Erythroblast (primary cell): Measurements from ENCODE around the gene JMJD6.
A peak's percentile ranks its signal among the peaks of the same experiment; 100 is the strongest.
"Not testable (repeated sequence)": the region's sequence is repeated elsewhere in the genome, so short reads cannot be mapped to it uniquely, and the experiment has no call there.

ENCODE experiments used
- DNase-seq, 2 experiments: peaks; one replicate each; lab custom pipeline; 2025; lab: John Stamatoyannopoulos, UW
- GATA1 ChIP-seq: IDR thresholded peaks from 2 replicates; pipeline ENCODE4 v1.6.1; 2011; ENCODE audit warnings: low read depth, mild to moderate bottlenecking, control low read depth, low read length, moderate library complexity
- POLR2A ChIP-seq: IDR thresholded peaks from 2 replicates; pipeline ENCODE4 v1.6.1; 2011; ENCODE audit warnings: mild to moderate bottlenecking, low read length

JMJD6 gene

DNA sequence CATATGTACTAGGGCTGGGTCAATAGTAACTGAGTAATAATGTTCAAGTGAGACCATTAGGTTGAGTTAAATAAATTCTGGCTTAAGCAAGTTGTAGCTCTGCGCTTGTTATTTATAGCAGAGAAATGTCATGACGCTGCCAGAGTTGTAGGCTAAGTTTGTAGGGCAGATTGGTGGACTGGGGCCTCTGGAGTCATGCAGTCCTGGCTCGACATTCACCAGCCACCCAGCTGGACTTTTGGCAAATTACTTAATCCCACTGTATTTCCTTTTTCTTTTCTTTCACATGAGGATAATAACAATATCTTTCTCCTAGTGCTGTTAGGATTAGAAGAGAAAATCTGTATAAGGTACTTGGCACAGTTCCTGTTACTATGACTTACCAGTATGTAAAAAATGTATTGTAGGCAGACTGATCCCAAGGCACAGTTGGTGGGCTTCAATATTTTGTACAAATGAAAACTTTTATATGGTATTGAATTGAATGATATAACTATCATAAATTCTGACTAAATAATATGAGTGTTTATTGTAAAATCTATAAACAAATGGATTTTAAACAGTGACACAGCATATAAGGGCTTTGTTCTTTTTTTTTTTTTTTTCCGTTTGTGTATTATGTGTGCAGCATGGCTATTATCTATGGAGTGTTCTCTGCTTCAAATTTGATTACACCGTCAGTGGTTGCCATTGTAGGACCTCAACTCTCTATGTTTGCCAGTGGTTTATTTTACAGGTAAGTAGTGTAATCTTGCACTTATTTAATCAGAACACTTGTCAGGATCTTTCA is 14.1 kb upstream of the JMJD6 start:
- no peak for DNase-seq
- TF ChIP-seq POLR2A (no peak), GATA1 (no peak)

DNA sequence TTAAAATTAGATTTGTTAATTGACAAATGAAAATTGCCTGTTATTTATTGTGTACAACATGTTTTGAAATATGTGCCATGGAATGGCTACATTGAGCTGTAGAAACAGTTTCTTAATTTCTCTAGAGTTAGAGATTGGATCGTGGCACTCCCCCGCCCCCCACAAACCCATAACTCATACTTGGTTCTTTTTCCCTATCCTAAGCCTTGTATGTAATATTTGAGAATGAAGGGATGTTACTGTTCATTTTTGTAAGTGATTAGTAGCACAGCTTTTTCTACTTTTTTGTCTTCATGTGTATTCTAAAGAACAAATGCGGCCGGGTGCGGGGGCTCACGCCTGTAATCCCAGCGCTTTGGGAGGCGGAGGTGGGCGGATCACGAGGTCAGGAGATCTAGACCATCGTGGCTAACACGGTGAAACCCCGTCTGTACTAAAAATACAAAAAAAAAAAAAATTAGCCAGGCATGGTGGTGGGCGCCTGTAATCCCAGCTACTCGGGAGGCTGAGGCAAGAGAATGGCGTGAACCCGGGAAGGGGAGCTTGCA is 13.2 kb upstream of the JMJD6 start:
- DNase-seq: not testable (repeated sequence)

GRCh38 chr17:76738468-76738850 is 12.1 kb upstream of the JMJD6 start:
- DNase-seq: peak; percentile 38 to 60
- TF ChIP-seq GATA1 (no peak), POLR2A (no peak)

DNA sequence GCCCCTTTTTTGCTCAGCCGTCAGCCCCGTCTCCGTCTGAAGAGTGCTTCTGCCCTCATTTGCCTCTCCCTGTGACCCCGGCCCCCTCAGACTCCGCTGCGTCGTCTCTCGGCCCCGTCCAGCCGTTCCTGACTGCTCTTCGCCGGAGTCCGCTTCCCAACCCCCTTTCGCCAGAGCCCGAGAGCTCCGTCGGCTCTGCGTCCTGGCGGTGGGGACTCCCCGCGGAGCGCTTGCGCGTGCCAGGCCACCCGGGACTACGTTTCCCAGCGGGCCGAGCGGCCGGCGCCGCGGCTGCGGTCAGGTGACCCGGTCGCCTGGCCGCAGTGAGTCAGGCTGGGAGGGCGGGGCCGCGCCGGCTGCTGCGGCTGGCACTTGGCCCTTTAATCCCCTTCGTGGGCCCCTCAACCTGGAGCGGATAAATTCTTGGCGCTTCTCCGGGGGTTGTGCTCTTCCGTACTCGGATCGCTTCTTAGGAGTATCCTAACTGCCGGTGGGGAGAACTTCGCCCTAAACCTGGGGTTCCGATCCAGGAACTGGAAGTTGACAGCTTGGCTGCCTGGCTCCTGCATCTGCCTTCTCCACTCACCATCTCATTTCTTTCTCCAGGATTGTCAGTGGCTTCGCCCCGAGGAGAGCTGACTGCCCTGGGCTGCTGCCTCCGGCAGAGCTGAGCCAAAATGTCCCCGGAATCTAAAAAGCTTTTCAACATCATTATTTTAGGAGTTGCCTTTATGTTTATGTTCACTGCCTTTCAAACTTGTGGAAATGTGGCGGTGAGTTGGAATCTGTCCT is 11.5 kb upstream of the JMJD6 start, which contains the start of gene MFSD11:
TSS of gene MFSD11 (plus strand) at position 444 of the 792 bp plus-strand sequence. CDS start at position 678, 234 bp downstream.
- TF ChIP-seq POLR2A (peak; percentile 90), GATA1 (no peak)
- DNase-seq: peak; percentile 97 to 98

- TF ChIP-seq POLR2A: peak; percentile 99
- no peak for TF ChIP-seq GATA1
- peak; percentile 100 for DNase-seq
These were observed 10.8 kb upstream of the JMJD6 start, which contains the start of gene SRSF2 for GRCh38 chr17:76737082-76737675. Gene SRSF2 (minus strand): TSS chr17:76737331. CDS start chr17:76737160, 171 bp downstream.

- TF ChIP-seq GATA1 (no peak), POLR2A (no peak)
These were observed 10.1 kb upstream of the JMJD6 start for GRCh38 chr17:76736349-76737081.

DNA sequence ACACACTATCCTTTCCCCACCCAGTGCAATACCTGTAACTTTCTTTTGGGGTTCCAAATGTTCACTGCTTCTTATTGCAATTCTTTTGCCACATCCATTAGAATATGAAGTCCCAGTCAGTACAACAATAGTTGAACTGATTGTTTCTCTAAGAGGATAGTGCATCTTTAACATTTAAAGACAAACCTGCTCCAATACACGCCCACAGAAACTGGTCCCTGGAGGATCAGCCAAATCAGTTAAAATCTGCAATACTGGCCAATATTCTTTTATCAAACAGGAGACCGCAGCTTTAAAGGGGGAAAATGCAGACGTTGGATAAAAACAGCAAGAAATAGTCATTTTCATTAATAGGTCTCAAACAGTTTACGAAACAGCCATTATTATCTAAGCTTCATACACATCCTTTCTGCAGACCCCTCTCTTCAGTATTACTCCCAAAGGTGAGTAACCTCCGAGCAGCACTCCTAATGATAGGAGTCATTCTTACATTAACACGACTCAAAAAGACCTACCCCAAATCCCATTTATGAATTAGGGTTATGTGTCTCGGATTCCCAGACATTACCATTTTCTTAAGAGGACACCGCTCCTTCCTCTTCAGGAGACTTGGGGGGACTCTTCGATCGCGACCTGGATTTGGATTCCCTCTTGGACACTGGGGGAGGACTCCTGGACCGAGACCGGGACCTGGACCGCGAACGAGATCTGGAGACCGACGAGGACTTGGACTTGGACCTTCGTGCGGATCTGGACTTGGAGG is 9.4 kb upstream of the JMJD6 start:
- TF ChIP-seq POLR2A: no peak
- no peak for TF ChIP-seq GATA1
- DNase-seq: peak; percentile 53 to 67

More at GRCh38 chr17:76736349-76737081, 10.1 kb upstream of the JMJD6 start:
- DNase-seq: peak; percentile 87 to 93

DNA sequence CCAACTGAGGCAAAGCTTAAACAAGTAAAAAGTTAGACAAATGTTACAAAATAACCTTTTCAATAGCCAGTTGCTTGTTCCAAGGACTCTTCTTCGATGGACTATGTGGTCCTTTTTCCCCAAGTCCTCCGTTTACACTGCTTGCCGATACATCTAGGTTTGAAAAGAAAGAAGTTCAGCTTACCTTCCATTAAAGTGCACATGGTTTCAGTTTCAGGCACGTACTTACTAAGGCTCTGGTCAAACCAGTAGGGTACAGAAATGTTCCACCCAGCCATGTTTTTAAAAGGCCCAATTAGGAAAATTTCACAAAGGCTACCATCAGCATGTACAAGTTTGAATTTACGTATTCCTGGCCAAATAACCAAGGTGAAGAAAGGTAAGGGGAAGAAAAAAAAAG is 8.6 kb upstream of the JMJD6 start:
- DNase-seq: peak; percentile 62 to 68
- TF ChIP-seq POLR2A (no peak), GATA1 (no peak)

DNA sequence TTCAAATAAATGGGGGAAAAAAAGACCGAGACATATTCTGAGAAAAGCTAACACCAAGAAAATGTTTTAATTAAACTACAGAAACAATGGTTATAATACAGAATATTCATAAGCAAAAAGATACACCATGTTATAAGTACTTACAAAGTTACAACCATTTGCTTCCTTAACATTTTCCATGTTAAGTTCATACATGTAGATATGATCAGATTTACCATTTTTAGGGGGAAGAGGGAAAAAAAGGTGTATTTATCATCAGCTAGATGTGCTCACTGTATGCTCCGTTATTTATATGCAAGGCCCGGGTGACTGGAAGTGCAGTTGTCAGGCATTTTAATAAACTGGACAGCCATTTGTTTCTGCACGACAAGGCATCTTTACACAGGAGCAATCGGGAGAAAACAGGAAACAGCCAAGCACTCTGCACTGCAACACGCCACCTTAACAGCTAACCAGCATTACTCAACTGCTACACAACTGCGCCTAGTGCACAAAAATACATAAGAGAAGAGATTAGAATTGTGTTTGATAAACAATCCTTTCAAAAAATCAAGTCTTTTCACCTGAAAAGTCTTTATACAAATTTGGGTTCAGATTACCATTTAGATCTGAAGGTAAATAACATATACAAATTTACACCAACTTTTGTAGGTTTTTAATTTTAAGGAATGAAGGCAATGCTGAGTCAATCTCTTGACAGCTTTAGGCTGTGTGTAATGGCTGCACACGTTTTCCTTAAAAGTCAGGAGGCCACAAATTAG is 7.9 kb upstream of the JMJD6 start:
- DNase-seq: peak; percentile 39 to 46
- TF ChIP-seq GATA1 (no peak), POLR2A (no peak)

DNA sequence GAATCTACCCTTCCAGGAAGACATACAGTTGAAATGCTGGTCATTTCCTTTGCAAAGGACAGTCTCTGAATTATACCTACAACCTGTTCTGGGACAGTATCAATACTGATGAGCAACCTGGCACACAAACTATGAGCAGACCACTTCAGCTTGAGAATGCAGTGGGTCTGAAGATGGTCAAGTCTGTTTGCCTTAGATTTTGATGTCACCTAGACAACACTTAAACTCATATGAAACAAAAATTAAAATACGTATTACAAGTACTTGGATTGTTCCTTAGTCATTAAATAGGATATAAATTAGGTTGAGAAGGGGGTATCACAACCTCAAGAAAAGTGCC is 7.2 kb upstream of the JMJD6 start:
- DNase-seq: no peak
- TF ChIP-seq POLR2A: no peak
- no peak for TF ChIP-seq GATA1

GRCh38 chr17:76732734-76733617 is 6.6 kb upstream of the JMJD6 start:
- TF ChIP-seq POLR2A (peak; percentile 47), GATA1 (no peak)
- peak in 1 of 2 experiments; percentile 42 for DNase-seq

- not testable (repeated sequence) for DNase-seq
These were observed 5.7 kb upstream of the JMJD6 start for GRCh38 chr17:76731800-76732733.
